Liver (tissue), 9 donors: ENCODE data around the gene NHSL2. TPM values are rescaled to one million over a fixed set of nuclear protein-coding genes. Genes with fewer than 3 reads are reported as not detected.

Experiments
- DNase-seq: peaks from one replicate; pipeline ENCODE4 v3.0.0-alpha.2; 2017; ENCODE audit warnings: low spot score
- H3K27ac ChIP-seq, 2 donors: one replicate each; pipeline ENCODE4 v1.7.0; 2013; ENCODE audit warnings: inconsistent platforms in 2 of 2, low read length in 2 of 2, control low read depth in 1 of 2, low read depth in 1 of 2, mild to moderate bottlenecking in 1 of 2
- H3K27me3 ChIP-seq, 4 donors: one replicate each; pipeline versions ENCODE4 v1.6.1 to v1.7.0; 2013; ENCODE audit warnings: low read length in 3 of 4, inconsistent platforms in 1 of 4, mild to moderate bottlenecking in 1 of 4, moderate library complexity in 1 of 4; ENCODE audit not compliant: control insufficient read depth in 4 of 4, insufficient read depth in 4 of 4
- H3K36me3 ChIP-seq, 4 donors: one replicate each; pipeline versions ENCODE4 v1.6.1 to v1.7.0; 2013; ENCODE audit warnings: low read length in 3 of 4, mild to moderate bottlenecking in 3 of 4, low read depth in 1 of 4, moderate library complexity in 1 of 4; ENCODE audit not compliant: control insufficient read depth in 4 of 4, insufficient read depth in 3 of 4
- H3K4me1 ChIP-seq, 4 donors: one replicate each; pipeline versions ENCODE4 v1.6.1 to v1.7.0; 2013; ENCODE audit warnings: low read length in 3 of 4, mild to moderate bottlenecking in 3 of 4, moderate library complexity in 1 of 4; ENCODE audit not compliant: control insufficient read depth in 4 of 4, insufficient read depth in 4 of 4
- H3K4me3 ChIP-seq, 3 donors: one replicate each; pipeline versions ENCODE4 v1.6.1 to v1.7.0; 2013; ENCODE audit warnings: low read length in 3 of 3, control low read depth in 1 of 3, low read depth in 1 of 3, mild to moderate bottlenecking in 1 of 3
- H3K9ac ChIP-seq, 2 donors: one replicate each; pipeline ENCODE4 v1.7.0; 2013; ENCODE audit warnings: low read length in 2 of 2, mild to moderate bottlenecking in 2 of 2, moderate library complexity in 2 of 2, control low read depth in 1 of 2, low read depth in 1 of 2
- H3K9me3 ChIP-seq, 4 donors: one replicate each; pipeline versions ENCODE4 v1.6.1 to v1.7.0; 2013; ENCODE audit warnings: low read length in 3 of 4; ENCODE audit not compliant: control insufficient read depth in 4 of 4
- CTCF ChIP-seq: fragments of 150-350 bp; IDR thresholded peaks from 2 replicates; pipeline ENCODE4 v1.5.1; 2017; ENCODE audit warnings: improper control_type of control experiment, low read depth, low read length; ENCODE audit not compliant: missing input control
- EGR1 ChIP-seq, 2 donors: IDR thresholded peaks; 2 replicates each; pipeline ENCODE4 v1.6.1; 2016 to 2018; ENCODE audit warnings: antibody characterized with exemption in 2 of 2, low read depth in 2 of 2
- FOXA1 ChIP-seq: IDR thresholded peaks from 2 replicates; pipeline ENCODE4 v1.6.1; 2016; ENCODE audit warnings: antibody characterized with exemption
- FOXA2 ChIP-seq: IDR thresholded peaks from 2 replicates; pipeline ENCODE4 v1.6.1; 2016; ENCODE audit warnings: antibody characterized with exemption
- GABPA ChIP-seq, 2 donors: IDR thresholded peaks in 1 of 2; conservative IDR thresholded peaks in 1 of 2; 2 replicates each; pipeline ENCODE4 v1.6.1; 2016; ENCODE audit warnings: antibody characterized with exemption in 2 of 2, mild to moderate bottlenecking in 1 of 2, moderate library complexity in 1 of 2
- HNF4A ChIP-seq, 2 donors: conservative IDR thresholded peaks; 2 replicates each; pipeline ENCODE4 v1.6.1; 2016; ENCODE audit warnings: antibody characterized with exemption in 2 of 2, mild to moderate bottlenecking in 2 of 2
- HNF4G ChIP-seq: IDR thresholded peaks from 2 replicates; pipeline ENCODE4 v1.6.1; 2016; ENCODE audit warnings: antibody characterized with exemption
- JUND ChIP-seq, 2 donors: IDR thresholded peaks; 2 replicates each; pipeline ENCODE4 v1.6.1; 2016; ENCODE audit warnings: antibody characterized with exemption in 2 of 2
- NR2F2 ChIP-seq: IDR thresholded peaks from 2 replicates; pipeline ENCODE4 v1.6.1; 2016; ENCODE audit warnings: antibody characterized with exemption
- RAD21 ChIP-seq, 2 donors: IDR thresholded peaks; 2 replicates each; pipeline ENCODE4 v1.6.1; 2016; ENCODE audit warnings: antibody characterized with exemption in 2 of 2, mild to moderate bottlenecking in 2 of 2
- RXRA ChIP-seq, 2 donors: IDR thresholded peaks; 2 replicates each; pipeline ENCODE4 v1.6.1; 2017 to 2018; ENCODE audit warnings: antibody characterized with exemption in 2 of 2, mild to moderate bottlenecking in 1 of 2
- SP1 ChIP-seq: IDR thresholded peaks from 2 replicates; pipeline ENCODE4 v1.6.1; 2018; ENCODE audit warnings: antibody characterized with exemption, mild to moderate bottlenecking
- TAF1 ChIP-seq: conservative IDR thresholded peaks from 2 replicates; pipeline ENCODE4 v1.6.1; 2016; ENCODE audit warnings: antibody characterized with exemption, mild to moderate bottlenecking
- YY1 ChIP-seq: IDR thresholded peaks from 2 replicates; pipeline ENCODE4 v1.6.1; 2016; ENCODE audit warnings: antibody characterized with exemption, mild to moderate bottlenecking
- WGBS: extraction: QIAGEN DNeasy Blood & Tissue Kit; methylation state at CpG from one replicate; pipeline ENCODE4 v1.1.7; 2013; 5-methylcytosine and 5-hydroxymethylcytosine counted together
- polyA plus RNA-seq, 2 donors: library from polyadenylated mRNA; stranded (reverse) in 1 of 2; unstranded in 1 of 2; fragments of 200-250 nt in 1 of 2; fragments of >200 nt in 1 of 2; fragmentation: Nextera tagmentation in 1 of 2; extraction: Ambion mirVana in 1 of 2; gene quantifications; one replicate each; pipeline versions ENCODE4 v1.2.1 to v1.2.3, GENCODE V29; 2013 to 2015
- total RNA-seq, 2 donors: library from RNA; depleted of rRNA; stranded (reverse); fragments of >200 nt; gene quantifications; one replicate each; pipeline ENCODE4 v1.2.3, GENCODE V29; 2014
- TF ChIP-seq, protein P1 (sequence below): IDR thresholded peaks from 2 replicates; pipeline ENCODE4 v1.6.1; 2016; ENCODE audit warnings: antibody characterized with exemption
- TF ChIP-seq, protein P2 (sequence below): IDR thresholded peaks from 2 replicates; pipeline ENCODE4 v1.6.1; 2016; ENCODE audit warnings: antibody characterized with exemption
- TF ChIP-seq, protein P3 (sequence below): IDR thresholded peaks from 2 replicates; pipeline ENCODE4 v1.6.1; 2016; ENCODE audit warnings: antibody characterized with exemption
- TF ChIP-seq, protein P4 (sequence below): IDR thresholded peaks from 2 replicates; pipeline ENCODE4 v1.6.1; 2016; ENCODE audit warnings: antibody characterized with exemption, mild to moderate bottlenecking
- donor health status: healthy.
- donor health status: healthy.
- donor health status: healthy.
- donor health status: healthy.
- donor health status: healthy.

Gene NHSL2
- total and polyA plus RNA-seq, 4 donors: 0.45 to 1.3 (median 1.1) TPM

DNA sequence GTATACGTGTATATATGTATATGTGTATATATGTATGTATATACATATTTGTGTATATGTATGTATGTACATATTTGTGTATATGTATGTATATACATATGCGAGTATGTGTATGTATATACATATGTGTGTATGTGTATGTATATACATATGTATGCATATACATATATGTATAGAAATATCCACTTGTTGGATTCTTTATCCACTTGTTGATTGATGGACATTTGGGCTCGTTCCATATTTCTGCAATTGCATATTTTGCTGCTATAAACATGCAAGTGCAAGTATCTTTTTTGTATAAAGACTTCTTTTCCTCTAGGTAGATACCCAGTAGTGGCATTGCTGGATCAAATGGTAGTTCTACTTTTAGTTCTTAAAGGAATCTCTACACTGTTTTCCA is 25.5 kb upstream of the NHSL2 start:
- no peak for DNase-seq
- H3K27ac ChIP-seq: no peak overlapping the region
- no peaks in the 10 kb centered on the region for H3K4me1 ChIP-seq
- WGBS: 78% methylated on average over 3 of the region's 3 CpGs
- no peaks in the 10 kb centered on the region for H3K9me3 ChIP-seq
- no peak overlapping the region for H3K4me3 ChIP-seq
- TF ChIP-seq, protein P1, sequence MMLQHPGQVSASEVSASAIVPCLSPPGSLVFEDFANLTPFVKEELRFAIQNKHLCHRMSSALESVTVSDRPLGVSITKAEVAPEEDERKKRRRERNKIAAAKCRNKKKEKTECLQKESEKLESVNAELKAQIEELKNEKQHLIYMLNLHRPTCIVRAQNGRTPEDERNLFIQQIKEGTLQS: no peak
- no peak for TF ChIP-seq JUND (IDR thresholded peaks at IDR 0.05)
- TF ChIP-seq, protein P2, sequence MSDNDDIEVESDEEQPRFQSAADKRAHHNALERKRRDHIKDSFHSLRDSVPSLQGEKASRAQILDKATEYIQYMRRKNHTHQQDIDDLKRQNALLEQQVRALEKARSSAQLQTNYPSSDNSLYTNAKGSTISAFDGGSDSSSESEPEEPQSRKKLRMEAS: no peak
- TF ChIP-seq SP1: no peak
- no peak for TF ChIP-seq GABPA (IDR thresholded peaks at IDR 0.05 in 1 of 2, conservative IDR thresholded peaks at IDR 0.05 in 1 of 2)
- no peak for TF ChIP-seq RXRA (IDR thresholded peaks at IDR 0.05)
- TF ChIP-seq, protein P3, sequence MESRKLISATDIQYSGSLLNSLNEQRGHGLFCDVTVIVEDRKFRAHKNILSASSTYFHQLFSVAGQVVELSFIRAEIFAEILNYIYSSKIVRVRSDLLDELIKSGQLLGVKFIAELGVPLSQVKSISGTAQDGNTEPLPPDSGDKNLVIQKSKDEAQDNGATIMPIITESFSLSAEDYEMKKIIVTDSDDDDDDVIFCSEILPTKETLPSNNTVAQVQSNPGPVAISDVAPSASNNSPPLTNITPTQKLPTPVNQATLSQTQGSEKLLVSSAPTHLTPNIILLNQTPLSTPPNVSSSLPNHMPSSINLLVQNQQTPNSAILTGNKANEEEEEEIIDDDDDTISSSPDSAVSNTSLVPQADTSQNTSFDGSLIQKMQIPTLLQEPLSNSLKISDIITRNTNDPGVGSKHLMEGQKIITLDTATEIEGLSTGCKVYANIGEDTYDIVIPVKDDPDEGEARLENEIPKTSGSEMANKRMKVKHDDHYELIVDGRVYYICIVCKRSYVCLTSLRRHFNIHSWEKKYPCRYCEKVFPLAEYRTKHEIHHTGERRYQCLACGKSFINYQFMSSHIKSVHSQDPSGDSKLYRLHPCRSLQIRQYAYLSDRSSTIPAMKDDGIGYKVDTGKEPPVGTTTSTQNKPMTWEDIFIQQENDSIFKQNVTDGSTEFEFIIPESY: no peak
- no peak for TF ChIP-seq FOXA1
- no peak for TF ChIP-seq HNF4G
- TF ChIP-seq YY1: no peak
- TF ChIP-seq, protein P4, sequence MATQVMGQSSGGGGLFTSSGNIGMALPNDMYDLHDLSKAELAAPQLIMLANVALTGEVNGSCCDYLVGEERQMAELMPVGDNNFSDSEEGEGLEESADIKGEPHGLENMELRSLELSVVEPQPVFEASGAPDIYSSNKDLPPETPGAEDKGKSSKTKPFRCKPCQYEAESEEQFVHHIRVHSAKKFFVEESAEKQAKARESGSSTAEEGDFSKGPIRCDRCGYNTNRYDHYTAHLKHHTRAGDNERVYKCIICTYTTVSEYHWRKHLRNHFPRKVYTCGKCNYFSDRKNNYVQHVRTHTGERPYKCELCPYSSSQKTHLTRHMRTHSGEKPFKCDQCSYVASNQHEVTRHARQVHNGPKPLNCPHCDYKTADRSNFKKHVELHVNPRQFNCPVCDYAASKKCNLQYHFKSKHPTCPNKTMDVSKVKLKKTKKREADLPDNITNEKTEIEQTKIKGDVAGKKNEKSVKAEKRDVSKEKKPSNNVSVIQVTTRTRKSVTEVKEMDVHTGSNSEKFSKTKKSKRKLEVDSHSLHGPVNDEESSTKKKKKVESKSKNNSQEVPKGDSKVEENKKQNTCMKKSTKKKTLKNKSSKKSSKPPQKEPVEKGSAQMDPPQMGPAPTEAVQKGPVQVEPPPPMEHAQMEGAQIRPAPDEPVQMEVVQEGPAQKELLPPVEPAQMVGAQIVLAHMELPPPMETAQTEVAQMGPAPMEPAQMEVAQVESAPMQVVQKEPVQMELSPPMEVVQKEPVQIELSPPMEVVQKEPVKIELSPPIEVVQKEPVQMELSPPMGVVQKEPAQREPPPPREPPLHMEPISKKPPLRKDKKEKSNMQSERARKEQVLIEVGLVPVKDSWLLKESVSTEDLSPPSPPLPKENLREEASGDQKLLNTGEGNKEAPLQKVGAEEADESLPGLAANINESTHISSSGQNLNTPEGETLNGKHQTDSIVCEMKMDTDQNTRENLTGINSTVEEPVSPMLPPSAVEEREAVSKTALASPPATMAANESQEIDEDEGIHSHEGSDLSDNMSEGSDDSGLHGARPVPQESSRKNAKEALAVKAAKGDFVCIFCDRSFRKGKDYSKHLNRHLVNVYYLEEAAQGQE: no peak
- TF ChIP-seq NR2F2: no peak
- TF ChIP-seq HNF4A (conservative IDR thresholded peaks at IDR 0.05): no peak
- TF ChIP-seq CTCF: no peak
- no peak for TF ChIP-seq TAF1
- TF ChIP-seq EGR1 (IDR thresholded peaks at IDR 0.05; ENCODE audit: low read depth in 2 of 2): no peak
- TF ChIP-seq RAD21 (IDR thresholded peaks at IDR 0.05): no peak
- H3K9ac ChIP-seq: no peak overlapping the region
- no peaks in the 10 kb centered on the region for H3K36me3 ChIP-seq
- H3K27me3 ChIP-seq: no peaks in the 10 kb centered on the region

- no peak overlapping the region for H3K9ac ChIP-seq
- H3K36me3 ChIP-seq: no peaks in the 10 kb centered on the region
- no peaks in the 10 kb centered on the region for H3K4me1 ChIP-seq
- H3K27me3 ChIP-seq: no peaks in the 10 kb centered on the region
- no peak overlapping the region for H3K4me3 ChIP-seq
- no peaks in the 10 kb centered on the region for H3K9me3 ChIP-seq
- no peak overlapping the region for H3K27ac ChIP-seq
- no peak for DNase-seq
- no peak for TF ChIP-seq RAD21 (IDR thresholded peaks at IDR 0.05)
- TF ChIP-seq, protein P4: no peak
- TF ChIP-seq TAF1: no peak
- no peak for TF ChIP-seq NR2F2
- TF ChIP-seq, protein P1: no peak
- TF ChIP-seq, protein P2: no peak
- TF ChIP-seq EGR1 (IDR thresholded peaks at IDR 0.05; ENCODE audit: low read depth in 2 of 2): no peak
- no peak for TF ChIP-seq GABPA (IDR thresholded peaks at IDR 0.05 in 1 of 2, conservative IDR thresholded peaks at IDR 0.05 in 1 of 2)
- TF ChIP-seq FOXA2: no peak
- no peak for TF ChIP-seq SP1
- TF ChIP-seq HNF4A (conservative IDR thresholded peaks at IDR 0.05): no peak
Measured at GRCh38 chrX:71895607-71896006, 15.0 kb upstream of the NHSL2 start.
